K562 (cell line): Measurements from ENCODE around the gene GBP7. TPM values are rescaled to one million over a fixed set of nuclear protein-coding genes. Genes with fewer than 3 reads are reported as not detected.

Experiments used
- ATAC-seq: fragments of 200-7000 bp; cut with Tn5 transposase; 3 replicates; pipeline ENCODE4 v1.9.1; 2020; ENCODE audit warnings: moderate library complexity
- BruUV-seq: library from RNA; stranded (reverse); fragments of 400-500 nt; replicated peaks from 2 replicates; lab custom pipeline; 2021; lab: Mats Ljungman, UMichigan
- CTCF ChIA-PET: fragments of 300-600 bp; formaldehyde crosslinking; extraction: SDS; loops from one replicate; lab custom pipeline; 2021; ENCODE audit warnings: low intra/inter-chr PET ratio; lab: Yijun Ruan, JAX
- POLR2A ChIA-PET: fragments of 300-600, 350-650 bp; sonication (Branson Sonifier 250); formaldehyde crosslinking; extraction: SDS; loops from one replicate; lab custom pipeline; 2021; ENCODE audit warnings: antibody characterized with exemption, inconsistent platforms; lab: Yijun Ruan, JAX
- DNase-seq, 4 experiments: peaks; one replicate each; pipeline versions ENCODE4 v3.0.0 to v3.0.0-alpha.2; 2011 to 2018; ENCODE audit warnings: low spot score in 3 of 4, mixed read lengths in 3 of 4; ENCODE audit errors: extremely low read depth in 1 of 4
- FAIRE-seq: peaks from 2 replicates; lab custom pipeline; 2011; peaks lifted over from hg19 to GRCh38; lab: Jason Lieb, UNC
- H2AFZ ChIP-seq: 2 replicates; pipeline ENCODE4 v1.6.0; 2011; ENCODE audit warnings: low read depth, low read length, control low read depth, inconsistent platforms
- H3K27ac ChIP-seq: fragments of 200-600 bp; 3 replicates; pipeline ENCODE4 v1.8.0; 2011; ENCODE audit warnings: low read depth, mild to moderate bottlenecking, control low read depth, inconsistent platforms, low read length, moderate library complexity, mixed read lengths; ENCODE audit errors: extremely low read depth
- H3K27me3 ChIP-seq, 2 experiments: fragments of 300-600 bp in 1 of 2; 2 replicates in 1 of 2; 3 replicates in 1 of 2; pipeline versions ENCODE4 v1.6.0 to v1.8.0; 2011; ENCODE audit warnings: inconsistent platforms in 2 of 2, low read length in 2 of 2, mild to moderate bottlenecking in 1 of 2, mixed read lengths in 1 of 2, moderate library complexity in 1 of 2; ENCODE audit not compliant: control insufficient read depth in 2 of 2, insufficient read depth in 2 of 2
- H3K36me3 ChIP-seq: fragments of 300-600 bp; 3 replicates; pipeline ENCODE4 v1.8.0; 2011; ENCODE audit warnings: mild to moderate bottlenecking, low read length, inconsistent platforms; ENCODE audit not compliant: control insufficient read depth, insufficient read depth
- H3K4me1 ChIP-seq, 2 experiments: fragments of 200-600 bp in 1 of 2; replicated peaks in 1 of 2; 2 replicates in 1 of 2; 3 replicates in 1 of 2; pipeline versions ENCODE4 v1.5.1 to v1.8.0; 2011; ENCODE audit warnings: inconsistent platforms in 2 of 2, low read length in 2 of 2, mild to moderate bottlenecking in 1 of 2, mixed read lengths in 1 of 2, moderate library complexity in 1 of 2; ENCODE audit not compliant: control insufficient read depth in 2 of 2, insufficient read depth in 2 of 2
- H3K4me2 ChIP-seq: 2 replicates; pipeline ENCODE4 v1.6.1; 2011; ENCODE audit warnings: low read length, control low read depth, inconsistent platforms, mixed read lengths; ENCODE audit not compliant: insufficient read depth
- H3K4me3 ChIP-seq: fragments of 200-600 bp; sonication (generic), shearing (Covaris generic); 2 replicates; pipeline ENCODE4 v1.5.1; 2016; ENCODE audit warnings: control low read depth, inconsistent platforms
- H3K79me2 ChIP-seq: fragments of 200-600 bp; 3 replicates; pipeline ENCODE4 v1.8.0; 2011; ENCODE audit warnings: low read length, inconsistent platforms; ENCODE audit not compliant: control insufficient read depth, insufficient read depth
- H3K9ac ChIP-seq, 2 experiments: 2 replicates each; pipeline versions ENCODE4 v1.6.0 to v1.6.1; 2011; ENCODE audit warnings: low read depth in 2 of 2, low read length in 2 of 2, control low read depth in 1 of 2, inconsistent platforms in 1 of 2, mild to moderate bottlenecking in 1 of 2, mixed read lengths in 1 of 2; ENCODE audit not compliant: insufficient read depth in 1 of 2
- H3K9me1 ChIP-seq: one replicate; pipeline ENCODE4 v1.6.0; 2011; ENCODE audit warnings: inconsistent platforms, mild to moderate bottlenecking, low read length, moderate library complexity; ENCODE audit not compliant: control insufficient read depth, insufficient read depth
- H3K9me3 ChIP-seq: replicated peaks from 2 replicates; pipeline ENCODE4 v1.5.1; 2011; ENCODE audit warnings: low read depth, low read length, inconsistent platforms; ENCODE audit not compliant: control insufficient read depth, insufficient read depth
- H4K20me1 ChIP-seq: replicated peaks from 2 replicates; pipeline ENCODE4 v1.6.1; 2011; ENCODE audit warnings: low read length, inconsistent platforms, mixed read lengths; ENCODE audit not compliant: control insufficient read depth, insufficient read depth
- CEBPG ChIP-seq, 3 experiments: fragments of 200-800 bp in 1 of 3; sonication (Bioruptor generic) in 1 of 3; sonication (generic) in 1 of 3; formaldehyde crosslinking in 1 of 3; IDR thresholded peaks in 2 of 3; conservative IDR thresholded peaks in 1 of 3; 2 replicates each; pipeline versions ENCODE4 v1.6.1 to v1.8.0; 2016 to 2022; ENCODE audit warnings: missing compliant biosample characterization in 2 of 3, missing genetic modification characterization in 2 of 3, mild to moderate bottlenecking in 1 of 3, missing genetic modification reagents in 1 of 3
- EWSR1 ChIP-seq: fragments of 450-650 bp; IDR thresholded peaks from 2 replicates; pipeline ENCODE4 v1.6.1; 2018; ENCODE audit warnings: borderline replicate concordance, mild to moderate bottlenecking, low read depth, moderate library complexity; ENCODE audit not compliant: partially characterized antibody
- FOXJ3 ChIP-seq: sonication (generic); formaldehyde crosslinking; IDR thresholded peaks from 2 replicates; pipeline ENCODE4 v1.4.0; 2020; ENCODE audit warnings: mild to moderate bottlenecking, missing genetic modification reagents
- GABPB1 ChIP-seq: sonication (generic); formaldehyde crosslinking; IDR thresholded peaks from 2 replicates; pipeline ENCODE4 v1.8.0; 2022; ENCODE audit warnings: mild to moderate bottlenecking, missing genetic modification reagents
- GATAD2B ChIP-seq: fragments of 450-650 bp; IDR thresholded peaks from 2 replicates; pipeline ENCODE4 v1.6.1; 2017; ENCODE audit warnings: mild to moderate bottlenecking, borderline replicate concordance
- MTA1 ChIP-seq: fragments of 450-650 bp; IDR thresholded peaks from 2 replicates; pipeline ENCODE4 v1.6.1; 2017; ENCODE audit warnings: borderline replicate concordance
- MYC ChIP-seq, 2 experiments: fragments of 250-450 bp in 1 of 2; sonication (Bioruptor Pico) in 1 of 2; IDR thresholded peaks; 2 replicates each; pipeline versions ENCODE4 v1.5.1 to v1.6.1; 2012 to 2021; ENCODE audit warnings: low read depth in 2 of 2, borderline replicate concordance in 1 of 2, improper control_type of control experiment in 1 of 2, low read length in 1 of 2, mild to moderate bottlenecking in 1 of 2, moderate library complexity in 1 of 2
- POLR2H ChIP-seq: IDR thresholded peaks from 2 replicates; pipeline ENCODE4 v1.6.1; 2016; ENCODE audit warnings: missing genetic modification characterization, low read depth, mild to moderate bottlenecking, control low read depth, missing compliant biosample characterization, moderate library complexity
- RNF2 ChIP-seq: sonication (generic); IDR thresholded peaks from 2 replicates; pipeline ENCODE4 v1.6.1; 2016
- TBL1XR1 ChIP-seq, 2 experiments: IDR thresholded peaks; 2 replicates each; pipeline ENCODE4 v1.6.1; 2012; ENCODE audit warnings: improper control_type of control experiment in 2 of 2, low read length in 2 of 2, mild to moderate bottlenecking in 1 of 2
- ZNF197 ChIP-seq: fragments of 200-800 bp; sonication (Bioruptor generic); IDR thresholded peaks from 2 replicates; pipeline ENCODE4 v1.6.1; 2016; ENCODE audit warnings: low read depth, missing genetic modification characterization, missing compliant biosample characterization
- ZNF274 ChIP-seq: IDR thresholded peaks from 2 replicates; pipeline ENCODE4 v1.6.1; 2011; ENCODE audit warnings: low read depth, mild to moderate bottlenecking, low read length, moderate library complexity, borderline replicate concordance
- ZNF318 ChIP-seq, 2 experiments: fragments of 450-650 bp; IDR thresholded peaks; 2 replicates each; pipeline ENCODE4 v1.6.1; 2016; ENCODE audit warnings: mild to moderate bottlenecking in 2 of 2, borderline replicate concordance in 1 of 2, low read depth in 1 of 2, moderate library complexity in 1 of 2
- ZNF707 ChIP-seq: fragments of 250-450 bp; sonication (Bioruptor Pico); conservative IDR thresholded peaks from 2 replicates; pipeline ENCODE4 v1.8.0; 2022; ENCODE audit warnings: inconsistent platforms, mild to moderate bottlenecking, moderate library complexity
- ZNF766 ChIP-seq: fragments of 200-800 bp; sonication (Bioruptor generic); conservative IDR thresholded peaks from 2 replicates; pipeline ENCODE4 v1.6.1; 2016; ENCODE audit warnings: missing genetic modification characterization, missing compliant biosample characterization
- WGBS: fragments of 100-300 bp; shearing (Covaris generic); methylation state at CpG from one replicate; pipeline ENCODE4 v1.1.6; 2016; ENCODE audit warnings: low coverage, mixed read lengths; ENCODE audit not compliant: insufficient coverage; ENCODE audit errors: missing lambda C conversion rate; 5-methylcytosine and 5-hydroxymethylcytosine counted together
- in situ Hi-C: fragments of 300-500 bp; cut with MboI; formaldehyde crosslinking; loops from 4 replicates; pipeline ENCODE4 v1.15.0; 2018; ENCODE audit warnings: inconsistent platforms, mixed read lengths
- intact Hi-C: fragments of 100-400 bp; cut with micrococcal nuclease; formaldehyde crosslinking; loops from 2 replicates; pipeline ENCODE4 v1.14.2; 2022
- polyA plus RNA-seq, 8 experiments: library from polyadenylated mRNA; depleted of rRNA in 4 of 8; stranded (reverse) in 5 of 8; unstranded in 3 of 8; fragments of >200 nt; fragmentation: Nextera tagmentation in 2 of 8; fragmentation: Illumina TruSeq in 1 of 8; extraction: Ambion mirVana in 2 of 8; extraction: Trizol in 1 of 8; gene quantifications; 2 replicates each; pipeline versions ENCODE4 v1.2.1 to v1.2.3, GENCODE V29; 2011 to 2014; ENCODE audit warnings: inconsistent platforms in 1 of 8, missing spikeins in 1 of 8
- total RNA-seq, 7 experiments: library from RNA; depleted of rRNA in 6 of 7; stranded (reverse); fragments of >200 nt in 6 of 7; fragmentation: Illumina TruSeq in 2 of 7; extraction: Trizol in 2 of 7; gene quantifications; 2 replicates each; pipeline versions ENCODE4 v1.2.1 to v1.2.3, GENCODE V29; 2011 to 2021; ENCODE audit warnings: low replicate concordance in 1 of 7

Gene GBP7
- total and polyA plus RNA-seq, 9 of the 15 experiments (the other 6 are each of a cell fraction or from before 2014, with no cell fraction given) = 0.03 TPM; not detected in 8

DNA sequence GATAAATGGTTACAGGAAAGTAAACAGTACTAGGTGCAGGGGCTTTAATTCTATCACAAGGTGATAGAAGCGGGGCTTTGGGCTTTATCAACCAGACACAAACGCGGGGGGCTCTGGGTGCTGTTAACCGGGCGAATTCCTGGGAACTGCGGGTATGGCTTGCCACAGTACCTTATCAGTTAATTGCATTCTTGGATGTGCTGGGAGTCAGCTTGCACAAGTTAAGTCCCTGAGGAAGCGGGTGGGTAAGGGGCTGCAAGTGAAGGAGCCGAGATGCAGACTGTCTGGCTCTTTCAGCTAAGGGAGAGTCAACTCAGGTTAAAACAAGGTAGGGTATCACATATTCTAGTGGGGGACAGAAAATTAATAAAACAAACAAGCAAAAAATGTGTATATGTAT, 22.3 kb upstream of the GBP7 start:
- ChIA-PET POLR2A (no interaction called here), CTCF (no interaction called here)
- H3K27me3 ChIP-seq = peaks cover 5 to 8% of the 10 kb centered on the region in 2 experiments; a peak in 2 of 5 replicates
- H3K9me1 ChIP-seq = no peaks in the 10 kb centered on the region
- H3K79me2 ChIP-seq = no peaks in the 10 kb centered on the region
- no peaks in the 10 kb centered on the region for H3K4me1 ChIP-seq
- H4K20me1 ChIP-seq = no peaks in the 10 kb centered on the region
- no peak for DNase-seq
- intact Hi-C loops (loop anchor here (10.0 kb wide), 1 partner anchor 157 kb away; no protein-coding TSS in a partner anchor), in situ Hi-C loops (no loop called here)
- H3K36me3 ChIP-seq = no peaks in the 10 kb centered on the region
- FAIRE-seq = no peak
- no peak overlapping the region for H3K27ac ChIP-seq
- ATAC-seq = no peak
- no TSS peak for BruUV-seq
- H3K9me3 ChIP-seq = no peaks in the 10 kb centered on the region
- 0% methylated on average over 8 of the region's 8 CpGs for WGBS
- H2AFZ ChIP-seq = no peak overlapping the region
- no peak overlapping the region for H3K4me3 ChIP-seq
- no peak overlapping the region for H3K9ac ChIP-seq
- H3K4me2 ChIP-seq = no peak overlapping the region
- TF ChIP-seq POLR2H = no peak
- TF ChIP-seq ZNF318 (IDR thresholded peaks at IDR 0.05; ENCODE audit: borderline replicate concordance in 1 of 2, low read depth in 1 of 2) = no peak
- TF ChIP-seq ZNF707 (CRISPR knock-in tag) = no peak
- no peak for TF ChIP-seq EWSR1
- no peak for TF ChIP-seq GABPB1 (CRISPR knock-in tag)
- TF ChIP-seq GATAD2B = no peak
- no peak for TF ChIP-seq RNF2
- no peak for TF ChIP-seq MTA1
- TF ChIP-seq ZNF197 = no peak
- TF ChIP-seq ZNF766 (CRISPR knock-in tag) = no peak
- TF ChIP-seq ZNF274 = no peak
- TF ChIP-seq MYC (IDR thresholded peaks at IDR 0.05; ENCODE audit: low read depth, low read length) = no peak
- TF ChIP-seq MYC (CRISPR knock-in tag; IDR thresholded peaks at IDR 0.05; ENCODE audit: borderline replicate concordance, low read depth) = no peak
- no peak for TF ChIP-seq CEBPG (CRISPR knock-in tag; IDR thresholded peaks at IDR 0.05)
- no peak for TF ChIP-seq CEBPG (tag; conservative IDR thresholded peaks at IDR 0.05 in 1 of 2, IDR thresholded peaks at IDR 0.05 in 1 of 2)
- no peak for TF ChIP-seq TBL1XR1 (IDR thresholded peaks at IDR 0.05; ENCODE audit: low read length in 2 of 2)
- TF ChIP-seq FOXJ3 (CRISPR knock-in tag) = no peak
